Measurements from ENCODE around the gene HOXC6. TPM values are rescaled to one million over a fixed set of nuclear protein-coding genes. Genes with fewer than 3 reads are reported as not detected.

The HOXC6 gene
- total and polyA plus RNA-seq, 4 donors: 6.6 to 114 (median 60.4) TPM

DNA sequence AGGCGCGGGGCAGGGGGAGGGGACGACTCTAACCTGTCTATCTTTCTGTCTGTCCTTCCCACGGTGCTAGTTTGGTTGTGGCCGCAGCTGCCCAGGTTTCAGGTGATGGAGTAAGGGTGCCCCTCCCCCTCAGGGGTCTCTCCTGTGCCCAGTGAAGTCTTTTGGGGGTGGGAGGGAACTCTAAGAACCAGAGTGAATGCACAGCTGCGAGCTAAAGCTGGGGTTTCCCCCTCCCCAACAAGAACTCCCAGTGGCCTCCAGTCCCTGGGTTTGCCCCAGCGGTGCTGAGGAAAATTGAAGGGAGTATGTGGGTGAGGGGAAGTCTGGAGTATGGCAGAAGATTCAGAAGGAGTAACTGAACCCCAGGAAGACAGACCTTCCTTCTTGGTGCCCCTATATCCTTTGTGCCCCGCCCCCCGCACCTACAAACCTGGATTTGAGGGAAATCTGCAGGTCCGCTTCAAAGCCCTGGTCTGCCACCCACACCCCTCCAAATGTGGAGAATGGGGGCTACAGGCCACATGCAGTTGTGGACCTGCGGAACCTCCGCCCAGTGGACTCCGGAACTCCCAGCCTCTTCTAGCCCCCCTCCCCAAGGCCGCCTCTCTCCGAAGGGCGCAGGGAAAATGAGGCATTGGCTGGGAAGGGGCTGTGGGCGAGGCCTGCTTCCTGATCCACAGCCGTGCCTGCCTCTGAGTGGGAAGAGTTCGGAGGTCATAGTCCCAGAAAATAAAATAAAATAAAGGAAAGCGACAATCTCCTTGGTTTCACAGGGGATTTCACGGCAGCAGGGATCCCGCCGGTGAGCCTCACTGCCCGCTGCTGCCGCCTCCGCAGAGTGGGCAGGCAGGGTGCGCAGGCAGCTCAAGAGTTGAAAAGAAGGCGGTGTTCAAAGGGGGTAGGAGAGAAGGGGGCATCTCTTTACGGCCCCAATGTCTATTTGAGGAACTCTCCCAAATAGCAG is 31.7 kb upstream of the HOXC6 start:
- H3K27me3 ChIP-seq (ENCODE audit: control insufficient read depth, insufficient read depth, low read length): peaks cover 30% of the 10 kb centered on the region
- 29% methylated on average over 19 of the region's 29 CpGs for WGBS (ENCODE audit: insufficient coverage)
- no peak for DNase-seq (ENCODE audit: low read depth in 4 of 6, low spot score in 6 of 6)
- peak overlapping the region; percentile 94 for H3K4me3 ChIP-seq (ENCODE audit: low read depth, low read length)
- peak overlapping the region; percentile 99 for H3K27ac ChIP-seq (ENCODE audit: low read depth, low read length)
- H3K36me3 ChIP-seq (ENCODE audit: control insufficient read depth, insufficient read depth, low read length): peaks cover 14% of the 10 kb centered on the region
- no peaks in the 10 kb centered on the region for H3K9me3 ChIP-seq (ENCODE audit: control insufficient read depth, insufficient read depth, low read length)
- peaks cover 82% of the 10 kb centered on the region for H3K4me1 ChIP-seq (ENCODE audit: control insufficient read depth, insufficient read depth, low read length)

DNA sequence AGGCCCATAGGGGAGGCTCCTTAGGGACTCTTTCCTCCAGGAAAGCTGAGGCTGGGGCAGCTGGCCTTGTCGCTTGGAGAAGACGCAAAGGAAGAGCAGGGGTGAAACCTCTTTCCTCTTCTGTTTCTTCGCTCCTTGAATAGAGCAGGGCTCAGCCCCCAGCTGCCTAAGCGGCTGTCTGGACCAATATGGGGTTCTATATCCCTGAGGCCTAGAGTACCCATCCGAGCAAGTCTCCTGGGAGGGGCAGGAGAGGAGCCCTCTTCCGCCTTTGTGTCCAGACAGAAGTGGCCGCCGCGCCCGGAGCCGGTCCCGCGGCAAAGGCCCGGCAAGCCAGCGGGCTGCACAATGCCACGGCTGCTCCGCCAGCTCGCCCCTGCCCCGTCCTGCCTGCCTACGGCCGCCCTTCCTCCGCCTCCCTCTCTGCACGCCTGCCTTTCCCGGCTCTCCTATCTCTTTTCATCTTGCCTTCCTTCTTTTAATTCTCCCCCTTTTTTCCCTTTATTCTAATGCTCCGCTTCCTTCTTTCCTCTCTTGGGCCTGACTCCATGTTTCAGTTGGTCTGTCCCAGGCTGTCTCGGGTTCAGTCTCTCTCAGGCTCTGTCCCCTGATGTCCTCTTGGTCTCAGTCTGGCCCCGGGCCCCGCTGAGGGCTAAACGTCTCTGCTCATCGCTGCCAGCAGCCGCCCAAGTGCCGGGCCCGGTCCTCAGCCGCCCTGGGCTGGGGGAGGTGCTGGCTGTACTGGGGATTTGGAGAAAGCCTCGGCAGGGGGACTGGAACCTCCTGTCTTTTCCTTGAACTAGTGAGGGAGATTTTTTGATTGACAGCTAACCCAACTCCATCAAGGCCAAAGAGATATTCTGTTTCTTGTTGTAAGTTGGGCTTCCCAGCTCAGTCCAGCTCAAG is 30.8 kb upstream of the HOXC6 start:
- Histone ChIP-seq H3K9me3 (ENCODE audit: control insufficient read depth, insufficient read depth, low read length) (no peaks in the 10 kb centered on the region), H3K4me3 (ENCODE audit: low read depth, low read length) (peak overlapping the region; percentile 94), H3K27me3 (ENCODE audit: control insufficient read depth, insufficient read depth, low read length) (peaks cover 26% of the 10 kb centered on the region), H3K27ac (ENCODE audit: low read depth, low read length) (peak overlapping the region; percentile 99), H3K4me1 (ENCODE audit: control insufficient read depth, insufficient read depth, low read length) (peaks cover 82% of the 10 kb centered on the region), H3K36me3 (ENCODE audit: control insufficient read depth, insufficient read depth, low read length) (peaks cover 19% of the 10 kb centered on the region)
- DNase-seq (ENCODE audit: low read depth in 4 of 6, low spot score in 6 of 6): no peak
- 7% methylated on average over 34 of the region's 35 CpGs for WGBS (ENCODE audit: insufficient coverage)

- H3K4me1 ChIP-seq (ENCODE audit: control insufficient read depth, insufficient read depth, low read length): peaks cover 85% of the 10 kb centered on the region
- no peak for DNase-seq (ENCODE audit: low read depth in 4 of 6, low spot score in 6 of 6)
- H3K4me3 ChIP-seq (ENCODE audit: low read depth, low read length): peak overlapping the region; percentile 94
- 0% methylated on average over 2 of the region's 11 CpGs for WGBS (ENCODE audit: insufficient coverage)
- H3K27ac ChIP-seq (ENCODE audit: low read depth, low read length): peak overlapping the region; percentile 99
- H3K36me3 ChIP-seq (ENCODE audit: control insufficient read depth, insufficient read depth, low read length): peaks cover 24% of the 10 kb centered on the region
- H3K27me3 ChIP-seq (ENCODE audit: control insufficient read depth, insufficient read depth, low read length): peaks cover 23% of the 10 kb centered on the region
- no peaks in the 10 kb centered on the region for H3K9me3 ChIP-seq (ENCODE audit: control insufficient read depth, insufficient read depth, low read length)
Measured at GRCh38 chr12:53998110-53998899, 29.9 kb upstream of the HOXC6 start.

DNA sequence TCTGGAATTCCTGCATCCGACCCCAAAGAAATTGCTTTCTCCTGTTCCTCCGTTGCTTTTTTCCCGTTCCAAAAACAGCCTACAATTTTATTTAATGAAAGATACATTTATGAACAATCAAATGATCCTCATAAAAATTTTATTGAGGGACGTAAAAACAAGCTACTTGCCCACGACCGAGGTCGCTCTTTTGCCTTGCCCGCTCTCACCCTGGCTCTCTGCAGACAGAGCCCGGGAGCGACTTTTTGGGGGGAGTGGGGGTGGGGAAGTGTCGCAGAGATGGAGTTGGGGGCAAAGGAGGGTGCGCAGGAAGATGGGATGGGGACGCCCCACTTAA is 29.4 kb upstream of the HOXC6 start:
- H3K4me3 ChIP-seq (ENCODE audit: low read depth, low read length): peak overlapping the region; percentile 94
- no peaks in the 10 kb centered on the region for H3K9me3 ChIP-seq (ENCODE audit: control insufficient read depth, insufficient read depth, low read length)
- H3K4me1 ChIP-seq (ENCODE audit: control insufficient read depth, insufficient read depth, low read length): peaks cover 85% of the 10 kb centered on the region
- no CpG with 5 or more reads among the region's 13 CpGs for WGBS (ENCODE audit: insufficient coverage)
- H3K27me3 ChIP-seq (ENCODE audit: control insufficient read depth, insufficient read depth, low read length): peaks cover 17% of the 10 kb centered on the region
- H3K27ac ChIP-seq (ENCODE audit: low read depth, low read length): peak overlapping the region; percentile 99
- peaks cover 24% of the 10 kb centered on the region for H3K36me3 ChIP-seq (ENCODE audit: control insufficient read depth, insufficient read depth, low read length)
- no peak for DNase-seq (ENCODE audit: low read depth in 4 of 6, low spot score in 6 of 6)

- peak overlapping the region; percentile 94 for H3K4me3 ChIP-seq (ENCODE audit: low read depth, low read length)
- DNase-seq (ENCODE audit: low read depth in 4 of 6, low spot score in 6 of 6): peak in 4 of 6 donors; percentile 81 to 88 (median 86)
- peaks cover 11% of the 10 kb centered on the region for H3K27me3 ChIP-seq (ENCODE audit: control insufficient read depth, insufficient read depth, low read length)
- WGBS (ENCODE audit: insufficient coverage): under 1% methylated on average over 19 of the region's 35 CpGs
- peak overlapping the region; percentile 99 for H3K27ac ChIP-seq (ENCODE audit: low read depth, low read length)
- H3K4me1 ChIP-seq (ENCODE audit: control insufficient read depth, insufficient read depth, low read length): peaks cover 86% of the 10 kb centered on the region
- H3K9me3 ChIP-seq (ENCODE audit: control insufficient read depth, insufficient read depth, low read length): no peaks in the 10 kb centered on the region
- H3K36me3 ChIP-seq (ENCODE audit: control insufficient read depth, insufficient read depth, low read length): peaks cover 24% of the 10 kb centered on the region
Measured at GRCh38 chr12:53999559-54000115, 28.6 kb upstream of the HOXC6 start.

DNA sequence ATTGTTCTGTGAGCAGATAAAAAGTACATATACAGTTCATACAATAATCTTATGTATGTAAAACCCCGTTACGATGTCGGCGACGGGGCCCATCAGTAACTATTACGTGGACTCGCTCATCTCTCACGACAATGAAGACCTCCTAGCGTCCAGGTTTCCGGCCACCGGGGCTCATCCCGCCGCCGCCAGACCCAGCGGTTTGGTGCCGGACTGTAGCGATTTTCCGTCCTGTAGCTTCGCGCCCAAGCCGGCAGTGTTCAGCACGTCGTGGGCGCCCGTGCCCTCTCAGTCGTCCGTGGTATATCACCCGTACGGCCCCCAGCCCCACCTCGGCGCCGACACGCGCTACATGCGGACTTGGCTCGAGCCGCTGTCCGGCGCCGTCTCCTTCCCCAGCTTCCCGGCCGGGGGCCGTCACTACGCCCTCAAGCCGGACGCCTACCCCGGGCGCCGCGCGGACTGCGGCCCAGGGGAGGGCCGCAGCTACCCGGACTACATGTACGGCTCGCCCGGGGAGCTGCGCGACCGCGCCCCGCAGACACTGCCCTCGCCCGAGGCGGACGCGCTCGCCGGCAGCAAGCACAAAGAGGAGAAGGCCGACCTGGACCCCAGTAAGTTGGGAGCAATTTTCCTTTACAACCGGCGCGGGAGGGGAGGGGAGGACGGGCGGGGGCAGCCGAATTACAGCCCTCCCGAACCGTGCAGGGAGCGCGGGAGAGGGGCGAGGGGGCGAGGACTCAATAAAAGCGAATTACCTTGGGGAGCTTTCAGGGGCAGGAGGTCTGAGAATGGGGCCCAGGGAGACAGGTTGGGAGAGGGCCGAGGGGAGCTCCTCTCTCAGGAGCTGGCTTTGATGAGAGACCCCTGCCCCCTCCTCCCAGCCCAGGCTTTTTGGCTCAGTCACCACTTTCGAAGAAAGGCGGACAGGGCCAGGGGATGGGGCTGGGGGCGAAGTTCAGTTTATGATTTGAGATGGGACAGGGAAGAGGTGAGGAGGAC is 27.8 kb upstream of the HOXC6 start, which contains the start of gene HOXC9:
Gene HOXC9, plus strand, starts transcription at position 46 of the 999 bp plus-strand sequence. Its CDS starts 28 bp downstream, at position 74.
- DNase-seq (ENCODE audit: low read depth in 4 of 6, low spot score in 6 of 6): no peak
- under 1% methylated on average over 83 of the region's 87 CpGs for WGBS (ENCODE audit: insufficient coverage)
- Histone ChIP-seq H3K4me3 (ENCODE audit: low read depth, low read length) (peak within 1 kb of the TSS; percentile 94), H3K36me3 (ENCODE audit: control insufficient read depth, insufficient read depth, low read length) (peaks cover 25% of the 10 kb centered on the region), H3K4me1 (ENCODE audit: control insufficient read depth, insufficient read depth, low read length) (peaks cover 87% of the 10 kb centered on the region), H3K9me3 (ENCODE audit: control insufficient read depth, insufficient read depth, low read length) (no peaks in the 10 kb centered on the region), H3K27me3 (ENCODE audit: control insufficient read depth, insufficient read depth, low read length) (peaks cover 13% of the 10 kb centered on the region), H3K27ac (ENCODE audit: low read depth, low read length) (peak within 1 kb of the TSS; percentile 99)

DNA sequence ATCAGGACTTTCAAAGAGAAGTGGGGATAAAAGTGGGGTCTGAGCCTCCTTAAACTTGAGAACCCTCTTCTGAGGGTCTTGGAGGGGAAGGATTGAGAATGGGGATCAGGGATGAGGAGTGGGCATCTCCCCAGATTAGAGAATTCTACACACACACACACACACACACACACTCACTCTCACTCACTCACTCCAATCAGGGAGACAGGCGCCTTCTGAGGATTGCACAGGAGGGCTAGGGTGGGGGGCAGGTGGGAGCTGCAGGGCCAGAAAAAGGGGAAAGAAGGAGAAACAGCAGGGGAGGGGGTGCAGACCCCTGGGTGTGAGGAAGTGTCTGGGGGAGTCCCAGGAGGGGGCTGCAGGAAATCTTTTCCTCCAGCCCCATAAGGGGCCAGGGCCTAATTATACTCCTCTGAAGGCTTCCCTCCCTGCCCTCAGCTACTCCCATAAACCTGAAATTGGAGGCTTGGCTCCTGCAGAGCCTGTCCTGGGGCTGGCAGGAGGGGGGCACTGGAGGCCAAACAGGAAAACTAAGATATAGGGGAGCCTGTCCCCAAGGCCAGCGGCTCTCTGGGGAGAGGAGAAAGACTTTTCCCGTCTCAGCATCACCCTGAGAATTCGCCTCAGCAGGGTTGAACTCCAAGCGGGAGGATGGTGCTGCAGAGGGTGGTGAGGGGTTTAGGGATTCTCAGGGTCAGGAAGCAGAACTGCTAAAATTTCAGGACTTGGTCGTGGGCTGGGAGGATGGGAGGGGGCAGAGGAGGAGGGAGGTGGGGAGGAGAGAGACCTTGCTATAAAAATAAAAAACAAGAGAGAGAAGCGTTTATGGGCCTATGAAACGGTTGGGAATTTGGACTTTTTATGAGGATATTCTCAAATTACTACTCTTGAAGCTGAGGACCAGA is 26.7 kb upstream of the HOXC6 start:
- Histone ChIP-seq H3K4me3 (ENCODE audit: low read depth, low read length) (peak overlapping the region; percentile 94), H3K27ac (ENCODE audit: low read depth, low read length) (peak overlapping the region; percentile 99), H3K36me3 (ENCODE audit: control insufficient read depth, insufficient read depth, low read length) (peaks cover 22% of the 10 kb centered on the region), H3K27me3 (ENCODE audit: control insufficient read depth, insufficient read depth, low read length) (peaks cover 13% of the 10 kb centered on the region), H3K4me1 (ENCODE audit: control insufficient read depth, insufficient read depth, low read length) (peaks cover 87% of the 10 kb centered on the region), H3K9me3 (ENCODE audit: control insufficient read depth, insufficient read depth, low read length) (no peaks in the 10 kb centered on the region)
- no peak for DNase-seq (ENCODE audit: low read depth in 4 of 6, low spot score in 6 of 6)
- WGBS (ENCODE audit: insufficient coverage): 14% methylated on average over 4 of the region's 8 CpGs

All from spinal cord (tissue), 10 donors.